SU-DHL-6 (cell line): ENCODE data around the gene GRM8.

Experiments used
- H2AFZ ChIP-seq: fragments of 200-600 bp; sonication (generic); 2 replicates; pipeline ENCODE4 v1.6.1; 2014; ENCODE audit warnings: low read depth, mild to moderate bottlenecking, moderate library complexity, mixed read lengths, antibody characterized with exemption, low read length; ENCODE audit not compliant: severe bottlenecking
- H3F3A ChIP-seq: fragments of 200-600 bp; shearing (Covaris generic); 2 replicates; pipeline ENCODE4 v1.6.0; 2016; ENCODE audit warnings: antibody characterized with exemption, mild to moderate bottlenecking; ENCODE audit not compliant: insufficient read depth
- H3K27ac ChIP-seq: fragments of 200-600 bp; sonication (generic); 2 replicates; pipeline ENCODE4 v1.5.1; 2016; ENCODE audit warnings: low read depth, mild to moderate bottlenecking, low read length, moderate library complexity, mixed read lengths
- H3K27me3 ChIP-seq: fragments of 200-600 bp; sonication (generic), shearing (Covaris generic); 2 replicates; pipeline ENCODE4 v1.6.0; 2014; ENCODE audit warnings: mild to moderate bottlenecking, low read length
- H3K36me3 ChIP-seq: fragments of 200-600 bp; sonication (generic); 2 replicates; pipeline ENCODE4 v1.6.1; 2014; ENCODE audit warnings: mild to moderate bottlenecking, low read length, mixed read lengths
- H3K4me2 ChIP-seq: fragments of 300-600, 200-600 bp; shearing (Covaris generic), sonication (generic); 2 replicates; pipeline ENCODE4 v1.6.0; 2014; ENCODE audit warnings: low read length, low read depth, mild to moderate bottlenecking; ENCODE audit not compliant: poor library complexity, severe bottlenecking
- H3K4me3 ChIP-seq: fragments of 200-600 bp; sonication (generic); 2 replicates; pipeline ENCODE4 v1.5.1; 2014; ENCODE audit warnings: antibody characterized with exemption, low read length, mild to moderate bottlenecking, mixed read lengths; ENCODE audit not compliant: insufficient read depth, poor library complexity, severe bottlenecking
- H3K79me2 ChIP-seq: fragments of 200-600 bp; sonication (generic); 2 replicates; pipeline ENCODE4 v1.6.1; 2014; ENCODE audit warnings: mild to moderate bottlenecking, low read length, moderate library complexity; ENCODE audit not compliant: insufficient read depth
- H3K9ac ChIP-seq: fragments of 200-600 bp; sonication (generic); 2 replicates; pipeline ENCODE4 v1.7.0; 2014; ENCODE audit warnings: mild to moderate bottlenecking, low read length
- H3K9me2 ChIP-seq: fragments of 200-600 bp; sonication (generic); replicated peaks from 2 replicates; pipeline ENCODE4 v1.6.1; 2014; ENCODE audit warnings: low read length; ENCODE audit not compliant: insufficient read depth
- H3K9me3 ChIP-seq: fragments of 200-600 bp; sonication (generic); 2 replicates; pipeline ENCODE4 v1.6.1; 2014; ENCODE audit warnings: low read length, mixed read lengths; ENCODE audit not compliant: insufficient read depth
- H4K20me1 ChIP-seq: fragments of 200-600 bp; sonication (generic); 2 replicates; pipeline ENCODE4 v1.6.1; 2014; ENCODE audit warnings: low read depth, mild to moderate bottlenecking, antibody characterized with exemption, low read length, moderate library complexity, mixed read lengths
- CTCF ChIP-seq: fragments of 200-600 bp; sonication (generic); IDR thresholded peaks from one replicate; pipeline ENCODE4 v1.5.1; 2017; ENCODE audit warnings: antibody characterized with exemption, mild to moderate bottlenecking, low read length, moderate library complexity; ENCODE audit not compliant: insufficient read depth, poor library complexity, severe bottlenecking
- EZH2phosphoT487 ChIP-seq: fragments of 200-600 bp; sonication (generic), shearing (Covaris generic); conservative IDR thresholded peaks from 2 replicates; pipeline ENCODE4 v1.6.1; 2018; ENCODE audit warnings: mild to moderate bottlenecking, antibody characterized with exemption, low read length, moderate library complexity, mixed read lengths

Gene GRM8

GRCh38 chr7:127089146-127089545, 163.6 kb downstream of the GRM8 start:
- no peaks in the 10 kb centered on the region for H3K9me3 ChIP-seq
- H3K27ac ChIP-seq = no peak overlapping the region
- no peak for TF ChIP-seq EZH2phosphoT487
- TF ChIP-seq CTCF = no peak
- no peaks in the 10 kb centered on the region for H3K27me3 ChIP-seq
- H3K36me3 ChIP-seq = no peaks in the 10 kb centered on the region
- H3K79me2 ChIP-seq = no peaks in the 10 kb centered on the region
- no peaks in the 10 kb centered on the region for H3K9me2 ChIP-seq
- H2AFZ ChIP-seq = no peak overlapping the region
- no peak overlapping the region for H3K4me3 ChIP-seq
- H3F3A ChIP-seq = no peaks in the 10 kb centered on the region
- no peaks in the 10 kb centered on the region for H4K20me1 ChIP-seq
- H3K4me2 ChIP-seq = no peak overlapping the region
- H3K9ac ChIP-seq = no peak overlapping the region

- Histone ChIP-seq H3K9me2 (no peaks in the 10 kb centered on the region), H4K20me1 (no peaks in the 10 kb centered on the region), H3K9me3 (no peaks in the 10 kb centered on the region), H3K9ac (no peak overlapping the region), H3K4me2 (no peak overlapping the region), H3K4me3 (no peak overlapping the region), H3K27me3 (no peaks in the 10 kb centered on the region), H3K36me3 (no peaks in the 10 kb centered on the region), H2AFZ (no peak overlapping the region), H3K79me2 (no peaks in the 10 kb centered on the region), H3F3A (no peaks in the 10 kb centered on the region), H3K27ac (no peak overlapping the region)
- TF ChIP-seq CTCF = no peak
- TF ChIP-seq EZH2phosphoT487 = no peak
These were observed 171.2 kb downstream of the GRM8 start for GRCh38 chr7:127081539-127081938.

- no peaks in the 10 kb centered on the region for H3K9me3 ChIP-seq
- H3F3A ChIP-seq = no peaks in the 10 kb centered on the region
- no peaks in the 10 kb centered on the region for H3K79me2 ChIP-seq
- H3K36me3 ChIP-seq = no peaks in the 10 kb centered on the region
- no peak overlapping the region for H3K27ac ChIP-seq
- H4K20me1 ChIP-seq = no peaks in the 10 kb centered on the region
- H3K9me2 ChIP-seq = no peaks in the 10 kb centered on the region
- H3K4me3 ChIP-seq = no peak overlapping the region
- no peak overlapping the region for H2AFZ ChIP-seq
- H3K27me3 ChIP-seq = no peaks in the 10 kb centered on the region
- no peak for TF ChIP-seq EZH2phosphoT487
- TF ChIP-seq CTCF = no peak
- H3K9ac ChIP-seq = no peak overlapping the region
- H3K4me2 ChIP-seq = no peak overlapping the region
These were observed 172.2 kb downstream of the GRM8 start for GRCh38 chr7:127080576-127080975.
